Panc1 (cell line): ENCODE results near the gene ZNF426. TPM values are rescaled to one million over a fixed set of nuclear protein-coding genes. Genes with fewer than 3 reads are reported as not detected.
"Not testable (repeated sequence)": the region's sequence is repeated elsewhere in the genome, so short reads cannot be mapped to it uniquely, and the experiment has no call there.

Source experiments
- ATAC-seq: fragments of 200-7000 bp; cut with Tn5 transposase; 2 replicates; pipeline ENCODE4 v1.9.1; 2020; ENCODE audit warnings: mild to moderate bottlenecking, moderate library complexity
- BruUV-seq: library from RNA; stranded (reverse); fragments of 400-500 nt; replicated peaks from 2 replicates; lab custom pipeline; 2021; lab: Mats Ljungman, UMichigan
- CTCF ChIA-PET: fragments of 300-600 bp; sonication (Branson Sonifier 250); formaldehyde crosslinking; loops from one replicate; lab custom pipeline; 2022; ENCODE audit warnings: antibody characterized with exemption; lab: Charles Lee
- POLR2A ChIA-PET: fragments of 300-600 bp; sonication (Branson Sonifier 250); formaldehyde crosslinking; loops from one replicate; lab custom pipeline; 2022; ENCODE audit warnings: antibody characterized with exemption; lab: Charles Lee
- DNase-seq: peaks from one replicate; pipeline ENCODE4 v3.0.0-alpha.2; 2010; ENCODE audit warnings: low read depth, low spot score
- H3K27ac ChIP-seq: 2 replicates; pipeline ENCODE4 v1.5.1; 2011; ENCODE audit warnings: mild to moderate bottlenecking, low read length, inconsistent platforms
- H3K27me3 ChIP-seq: fragments of 200-500 bp; sonication (Bioruptor generic); 2 replicates; pipeline ENCODE4 v1.6.0; 2014; ENCODE audit warnings: low read length, inconsistent platforms; ENCODE audit not compliant: control insufficient read depth, insufficient read depth
- H3K36me3 ChIP-seq: fragments of 200-500 bp; sonication (Bioruptor generic); 2 replicates; pipeline ENCODE4 v1.5.1; 2014; ENCODE audit warnings: inconsistent platforms, mild to moderate bottlenecking, low read length, moderate library complexity; ENCODE audit not compliant: control insufficient read depth, insufficient read depth
- H3K4me1 ChIP-seq: 2 replicates; pipeline ENCODE4 v1.5.1; 2011; ENCODE audit warnings: inconsistent platforms, mild to moderate bottlenecking, low read length, moderate library complexity; ENCODE audit not compliant: control insufficient read depth, insufficient read depth
- H3K4me3 ChIP-seq, 2 experiments: 2 replicates each; pipeline ENCODE4 v1.5.1; 2011 to 2012; ENCODE audit warnings: low read depth in 2 of 2, low read length in 2 of 2, mild to moderate bottlenecking in 2 of 2, inconsistent platforms in 1 of 2, moderate library complexity in 1 of 2
- H3K9me3 ChIP-seq: fragments of 200-500 bp; sonication (Bioruptor generic); 2 replicates; pipeline ENCODE4 v1.5.1; 2014; ENCODE audit warnings: low read depth, mild to moderate bottlenecking, inconsistent platforms, low read length, moderate library complexity; ENCODE audit not compliant: control insufficient read depth, insufficient read depth
- CTCF ChIP-seq: fragments of 450-650 bp; IDR thresholded peaks from 2 replicates; pipeline ENCODE4 v1.5.1; 2017; ENCODE audit warnings: mild to moderate bottlenecking
- POLR2AphosphoS5 ChIP-seq: IDR thresholded peaks from 2 replicates; pipeline ENCODE4 v1.6.1; 2012; ENCODE audit warnings: mild to moderate bottlenecking, low read depth, low read length, moderate library complexity
- REST ChIP-seq, 2 experiments: IDR thresholded peaks; 2 replicates each; pipeline ENCODE4 v1.6.1; 2011 to 2012; ENCODE audit warnings: low read depth in 2 of 2, control low read depth in 1 of 2, low read length in 1 of 2, mild to moderate bottlenecking in 1 of 2, moderate library complexity in 1 of 2; ENCODE audit not compliant: insufficient read depth in 1 of 2
- SIN3A ChIP-seq: IDR thresholded peaks from 2 replicates; pipeline ENCODE4 v1.6.1; 2012; ENCODE audit warnings: low read depth, mild to moderate bottlenecking, low read length, moderate library complexity, borderline replicate concordance; ENCODE audit not compliant: insufficient read depth
- TCF7L2 ChIP-seq: IDR thresholded peaks from 2 replicates; pipeline ENCODE4 v1.6.1; 2011; ENCODE audit warnings: mild to moderate bottlenecking, low read depth, low read length, inconsistent platforms
- in situ Hi-C: cut with HindIII; loops from 2 replicates; pipeline ENCODE4 v1.10.0; 2016; ENCODE audit warnings: low sequenced_read_pairs, low pct_unique_long_range_greater_than_20kb
- intact Hi-C: fragments of 100-400 bp; cut with micrococcal nuclease; formaldehyde crosslinking; loops from one replicate; pipeline ENCODE4 v1.10.0; 2022; ENCODE audit not compliant: unreplicated experiment
- total RNA-seq: library from RNA; stranded (reverse); gene quantifications from one replicate; pipeline ENCODE4 v1.2.1, GENCODE V29; 2021; ENCODE audit not compliant: unreplicated experiment

Gene ZNF426
- total RNA-seq, 1 experiment from 2014 or later: 6.1 TPM

GRCh38 chr19:9552536-9553274 is 14.3 kb upstream of the ZNF426 start:
- H3K27me3 ChIP-seq: no peaks in the 10 kb centered on the region
- ATAC-seq: no peak
- CTCF ChIA-PET: no interaction called here
- intact Hi-C loops (no loop called here), in situ Hi-C loops (no loop called here)
- no peaks in the 10 kb centered on the region for H3K36me3 ChIP-seq
- no peak overlapping the region for H3K4me3 ChIP-seq
- no peaks in the 10 kb centered on the region for H3K4me1 ChIP-seq
- no peak overlapping the region for H3K27ac ChIP-seq
- no TSS peak for BruUV-seq
- POLR2A ChIA-PET: no interaction called here
- no peak for DNase-seq
- no peaks in the 10 kb centered on the region; the same call in 1 of the 2 replicates for H3K9me3 ChIP-seq
- no peak for TF ChIP-seq SIN3A
- no peak for TF ChIP-seq POLR2AphosphoS5

- intact Hi-C loops (no loop called here), in situ Hi-C loops (no loop called here)
- ChIA-PET CTCF (no interaction called here), POLR2A (no interaction called here)
- no TSS peak for BruUV-seq
- ATAC-seq (no peak), DNase-seq (no peak)
- H3K36me3 ChIP-seq: no peaks in the 10 kb centered on the region
- no peak overlapping the region for H3K4me3 ChIP-seq
- no peaks in the 10 kb centered on the region for H3K27me3 ChIP-seq
- no peaks in the 10 kb centered on the region; the same call in 1 of the 2 replicates for H3K9me3 ChIP-seq
- TF ChIP-seq REST (IDR thresholded peaks at IDR 0.05; ENCODE audit: insufficient read depth in 1 of 2, low read depth in 2 of 2, low read length in 1 of 2) (no peak), CTCF (no peak), POLR2AphosphoS5 (no peak), SIN3A (no peak), TCF7L2 (no peak)
- H3K4me1 ChIP-seq: no peaks in the 10 kb centered on the region
- no peak overlapping the region for H3K27ac ChIP-seq
These were observed 9.4 kb upstream of the ZNF426 start for GRCh38 chr19:9547870-9548269.

- POLR2A ChIA-PET, in situ Hi-C loops: not testable (repeated sequence)
These were observed 2.8 kb upstream of the ZNF426 start for GRCh38 chr19:9541281-9541680.

GRCh38 chr19:9539921-9540320 is 1.5 kb upstream of the ZNF426 start:
- H3K27me3 ChIP-seq, POLR2A ChIA-PET, CTCF ChIA-PET, H3K4me3 ChIP-seq, H3K4me1 ChIP-seq, H3K36me3 ChIP-seq, H3K27ac ChIP-seq, ATAC-seq, BruUV-seq, intact Hi-C loops, DNase-seq, H3K9me3 ChIP-seq, in situ Hi-C loops: not testable (repeated sequence)

More at GRCh38 chr19:9541281-9541680, 2.8 kb upstream of the ZNF426 start:
- BruUV-seq, ATAC-seq, H3K4me3 ChIP-seq, H3K27me3 ChIP-seq, H3K4me1 ChIP-seq, H3K9me3 ChIP-seq, H3K27ac ChIP-seq, CTCF ChIA-PET, intact Hi-C loops, H3K36me3 ChIP-seq, DNase-seq: not testable (repeated sequence)

GRCh38 chr19:9539201-9539600 is 756 bp upstream of the ZNF426 start:
- POLR2A ChIA-PET, H3K36me3 ChIP-seq, in situ Hi-C loops, DNase-seq, ATAC-seq, H3K9me3 ChIP-seq, H3K27me3 ChIP-seq, H3K27ac ChIP-seq, H3K4me1 ChIP-seq, CTCF ChIA-PET, intact Hi-C loops, BruUV-seq, H3K4me3 ChIP-seq: not testable (repeated sequence)
